ENCODE data around the gene INPP5D.
"Not testable (repeated sequence)": the region's sequence is repeated elsewhere in the genome, so short reads cannot be mapped to it uniquely, and the experiment has no call there.

Gene INPP5D

DNA sequence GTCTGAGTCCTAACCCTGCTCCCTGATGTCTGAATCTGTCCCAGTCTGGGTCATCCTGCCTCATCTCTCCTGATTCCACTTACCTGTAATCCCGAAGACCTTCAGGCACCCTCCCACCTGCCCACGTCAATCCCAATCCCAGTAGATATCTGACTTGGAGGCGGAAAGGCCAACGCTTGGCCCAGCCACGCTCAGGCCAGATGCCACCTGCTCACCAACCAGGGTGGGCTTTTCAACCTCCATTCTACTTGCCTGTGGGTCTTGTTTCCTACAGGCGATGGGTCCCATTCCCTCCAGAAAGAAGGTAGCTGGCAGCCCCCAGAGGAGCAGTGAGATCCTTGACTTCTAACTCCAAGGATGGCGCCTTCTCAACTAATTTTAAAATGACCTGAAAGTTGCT, 59.7 kb downstream of the INPP5D start:
- Histone ChIP-seq H3K4me1 (ENCODE audit: control insufficient read depth, insufficient read depth, low read length, poor library complexity, severe bottlenecking) (peaks cover 3% of the 10 kb centered on the region), H3K4me3 (ENCODE audit: insufficient read depth, low read depth, low read length, poor library complexity, severe bottlenecking) (no peak overlapping the region), H3K36me3 (ENCODE audit: control insufficient read depth, insufficient read depth, low read length) (peaks cover 51% of the 10 kb centered on the region), H3K27ac (ENCODE audit: insufficient read depth, low read length, poor library complexity, severe bottlenecking) (no peak overlapping the region), H3K9me3 (ENCODE audit: control insufficient read depth, low read length) (no peaks in the 10 kb centered on the region), H3K27me3 (replicated peaks; ENCODE audit: control insufficient read depth, insufficient read depth, low read length, poor library complexity, severe bottlenecking) (no peaks in the 10 kb centered on the region)
- DNase-seq = no peak

DNA sequence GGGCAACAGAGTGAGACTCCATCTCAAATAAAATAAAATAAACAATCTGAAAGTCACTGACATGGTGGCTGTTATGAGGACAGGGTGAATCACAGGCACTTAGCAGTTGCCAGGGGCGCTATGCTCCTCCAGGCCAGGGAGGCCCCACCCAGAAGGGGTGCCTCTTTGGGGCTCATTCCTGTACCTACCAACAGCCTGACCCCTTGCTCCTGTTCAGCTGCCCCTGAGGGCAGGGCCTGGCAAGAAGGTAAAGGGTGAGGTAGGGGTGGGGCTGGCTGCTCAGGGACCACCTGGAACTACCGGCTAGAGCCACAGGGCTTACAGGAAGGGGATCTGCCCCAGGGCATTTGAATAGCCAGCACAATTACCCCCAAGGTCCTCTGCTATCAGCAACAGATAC, 60.3 kb downstream of the INPP5D start:
- no peaks in the 10 kb centered on the region for H3K9me3 ChIP-seq (ENCODE audit: control insufficient read depth, low read length)
- H3K4me1 ChIP-seq (ENCODE audit: control insufficient read depth, insufficient read depth, low read length, poor library complexity, severe bottlenecking) = no peaks in the 10 kb centered on the region
- H3K27ac ChIP-seq (ENCODE audit: insufficient read depth, low read length, poor library complexity, severe bottlenecking) = no peak overlapping the region
- DNase-seq = no peak
- no peaks in the 10 kb centered on the region for H3K27me3 ChIP-seq (replicated peaks; ENCODE audit: control insufficient read depth, insufficient read depth, low read length, poor library complexity, severe bottlenecking)
- no peak overlapping the region for H3K4me3 ChIP-seq (ENCODE audit: insufficient read depth, low read depth, low read length, poor library complexity, severe bottlenecking)
- peaks cover 55% of the 10 kb centered on the region for H3K36me3 ChIP-seq (ENCODE audit: control insufficient read depth, insufficient read depth, low read length)

DNA sequence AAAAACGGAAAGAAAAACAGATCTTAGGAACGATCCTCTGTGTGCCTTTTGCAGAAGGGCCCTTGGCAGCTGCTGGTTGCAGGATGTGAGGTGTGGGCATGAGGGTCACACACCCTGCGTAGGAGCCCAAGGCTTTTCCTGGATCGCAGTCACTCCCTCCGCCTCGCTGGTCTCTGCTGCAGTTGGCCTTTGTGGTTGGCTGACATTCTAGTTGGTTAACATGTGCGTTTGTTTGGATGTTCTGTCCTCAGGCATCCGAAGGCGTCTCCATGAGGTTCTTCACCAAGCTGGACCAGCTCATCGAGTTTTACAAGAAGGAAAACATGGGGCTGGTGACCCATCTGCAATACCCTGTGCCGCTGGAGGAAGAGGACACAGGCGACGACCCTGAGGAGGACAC, 61.7 kb downstream of the INPP5D start:
- Histone ChIP-seq H3K27ac (ENCODE audit: insufficient read depth, low read length, poor library complexity, severe bottlenecking) (no peak overlapping the region), H3K4me1 (ENCODE audit: control insufficient read depth, insufficient read depth, low read length, poor library complexity, severe bottlenecking) (no peaks in the 10 kb centered on the region), H3K27me3 (replicated peaks; ENCODE audit: control insufficient read depth, insufficient read depth, low read length, poor library complexity, severe bottlenecking) (no peaks in the 10 kb centered on the region), H3K9me3 (ENCODE audit: control insufficient read depth, low read length) (no peaks in the 10 kb centered on the region), H3K36me3 (ENCODE audit: control insufficient read depth, insufficient read depth, low read length) (peaks cover 64% of the 10 kb centered on the region), H3K4me3 (ENCODE audit: insufficient read depth, low read depth, low read length, poor library complexity, severe bottlenecking) (no peak overlapping the region)
- no peak for DNase-seq

DNA sequence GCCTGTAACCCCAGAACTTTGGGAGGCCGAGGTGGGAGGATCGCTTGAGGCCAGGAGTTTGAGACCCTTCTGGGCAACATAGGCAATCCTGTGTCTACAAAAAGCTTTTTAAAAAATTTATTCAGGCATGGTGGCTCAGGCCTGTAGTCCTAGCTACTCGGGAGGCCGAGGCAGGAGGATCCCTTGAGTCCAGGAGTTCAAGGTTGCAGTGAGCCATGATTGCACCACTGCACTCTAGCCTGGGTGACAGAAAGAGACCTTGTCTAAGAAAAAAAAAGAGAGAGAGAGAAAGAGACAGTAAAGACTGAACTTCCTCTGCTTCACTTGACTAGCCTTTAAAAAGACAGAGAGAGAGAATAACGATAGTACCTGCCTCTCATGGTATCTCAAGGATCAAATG, 62.4 kb downstream of the INPP5D start:
- peaks cover 70% of the 10 kb centered on the region for H3K36me3 ChIP-seq (ENCODE audit: control insufficient read depth, insufficient read depth, low read length)
- DNase-seq = no peak
- H3K27me3 ChIP-seq (replicated peaks; ENCODE audit: control insufficient read depth, insufficient read depth, low read length, poor library complexity, severe bottlenecking) = no peaks in the 10 kb centered on the region
- no peak overlapping the region for H3K27ac ChIP-seq (ENCODE audit: insufficient read depth, low read length, poor library complexity, severe bottlenecking)
- no peaks in the 10 kb centered on the region for H3K4me1 ChIP-seq (ENCODE audit: control insufficient read depth, insufficient read depth, low read length, poor library complexity, severe bottlenecking)
- H3K4me3 ChIP-seq (ENCODE audit: insufficient read depth, low read depth, low read length, poor library complexity, severe bottlenecking) = no peak overlapping the region
- H3K9me3 ChIP-seq (ENCODE audit: control insufficient read depth, low read length) = no peaks in the 10 kb centered on the region

DNA sequence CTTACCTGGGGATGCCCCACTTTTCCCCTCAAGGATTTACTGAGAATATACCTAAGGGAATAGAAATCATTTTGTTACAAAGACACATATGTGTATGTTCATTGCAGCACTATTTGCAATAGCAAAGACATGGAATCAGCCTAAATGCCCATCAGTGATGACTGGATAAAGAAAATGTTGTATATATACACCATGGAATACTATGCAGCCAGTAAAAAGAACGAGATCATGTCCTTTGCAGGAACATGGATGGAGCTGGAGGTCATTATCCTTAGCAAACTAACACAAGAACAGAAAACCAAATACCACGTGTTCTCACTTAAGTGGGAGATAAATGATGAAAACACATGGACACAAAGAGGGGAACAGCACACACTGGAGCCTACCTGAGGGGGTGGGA, 63.4 kb downstream of the INPP5D start:
- H3K27ac ChIP-seq (ENCODE audit: insufficient read depth, low read length, poor library complexity, severe bottlenecking); H3K9me3 ChIP-seq (ENCODE audit: control insufficient read depth, low read length); DNase-seq: not testable (repeated sequence)

DNA sequence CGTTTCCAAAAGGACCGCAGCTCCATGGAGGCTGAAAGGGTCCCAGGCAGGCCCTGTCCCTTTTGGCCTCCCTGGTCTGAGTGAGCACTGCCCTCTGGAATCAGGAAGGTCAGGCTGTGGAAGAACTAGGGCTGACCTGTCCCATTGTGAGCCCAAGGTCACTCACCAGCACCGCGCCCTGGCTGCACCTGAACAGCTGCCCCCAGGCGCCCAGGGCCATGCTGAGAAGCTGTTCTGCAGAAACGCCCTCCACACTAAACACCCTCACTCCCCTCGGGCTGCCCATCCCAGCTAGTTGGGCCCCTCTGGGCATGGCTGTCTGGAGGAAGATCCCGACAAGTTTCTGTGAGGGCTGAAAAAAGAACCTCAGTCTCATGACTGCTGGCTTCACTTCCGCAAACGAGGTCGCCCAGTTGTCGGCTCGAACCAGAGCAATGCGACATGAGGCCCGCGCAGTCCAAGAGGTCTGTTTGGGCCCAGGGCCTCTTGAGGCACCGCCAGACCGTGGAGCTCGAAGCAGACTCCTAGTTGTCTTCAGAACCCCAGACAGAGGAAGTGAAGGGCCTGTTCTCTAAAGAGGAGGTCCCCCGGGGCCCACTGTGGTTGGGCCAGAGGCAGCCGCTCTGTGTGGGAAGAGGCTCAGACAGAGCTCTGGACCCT, 64.4 kb downstream of the INPP5D start:
- H3K4me1 ChIP-seq (ENCODE audit: control insufficient read depth, insufficient read depth, low read length, poor library complexity, severe bottlenecking) = no peaks in the 10 kb centered on the region
- no peak overlapping the region for H3K4me3 ChIP-seq (ENCODE audit: insufficient read depth, low read depth, low read length, poor library complexity, severe bottlenecking)
- no peak for DNase-seq
- H3K27me3 ChIP-seq (replicated peaks; ENCODE audit: control insufficient read depth, insufficient read depth, low read length, poor library complexity, severe bottlenecking) = no peaks in the 10 kb centered on the region
- peaks cover 68% of the 10 kb centered on the region for H3K36me3 ChIP-seq (ENCODE audit: control insufficient read depth, insufficient read depth, low read length)
- H3K27ac ChIP-seq (ENCODE audit: insufficient read depth, low read length, poor library complexity, severe bottlenecking) = no peak overlapping the region
- H3K9me3 ChIP-seq (ENCODE audit: control insufficient read depth, low read length) = no peaks in the 10 kb centered on the region

More for the DNA sequence above, 63.4 kb downstream of the INPP5D start:
- not testable (repeated sequence) for H3K4me1 ChIP-seq (ENCODE audit: control insufficient read depth, insufficient read depth, low read length, poor library complexity, severe bottlenecking); H3K4me3 ChIP-seq (ENCODE audit: insufficient read depth, low read depth, low read length, poor library complexity, severe bottlenecking); H3K27me3 ChIP-seq (replicated peaks; ENCODE audit: control insufficient read depth, insufficient read depth, low read length, poor library complexity, severe bottlenecking)
- H3K36me3 ChIP-seq (ENCODE audit: control insufficient read depth, insufficient read depth, low read length) = peaks cover 69% of the 10 kb centered on the region

DNA sequence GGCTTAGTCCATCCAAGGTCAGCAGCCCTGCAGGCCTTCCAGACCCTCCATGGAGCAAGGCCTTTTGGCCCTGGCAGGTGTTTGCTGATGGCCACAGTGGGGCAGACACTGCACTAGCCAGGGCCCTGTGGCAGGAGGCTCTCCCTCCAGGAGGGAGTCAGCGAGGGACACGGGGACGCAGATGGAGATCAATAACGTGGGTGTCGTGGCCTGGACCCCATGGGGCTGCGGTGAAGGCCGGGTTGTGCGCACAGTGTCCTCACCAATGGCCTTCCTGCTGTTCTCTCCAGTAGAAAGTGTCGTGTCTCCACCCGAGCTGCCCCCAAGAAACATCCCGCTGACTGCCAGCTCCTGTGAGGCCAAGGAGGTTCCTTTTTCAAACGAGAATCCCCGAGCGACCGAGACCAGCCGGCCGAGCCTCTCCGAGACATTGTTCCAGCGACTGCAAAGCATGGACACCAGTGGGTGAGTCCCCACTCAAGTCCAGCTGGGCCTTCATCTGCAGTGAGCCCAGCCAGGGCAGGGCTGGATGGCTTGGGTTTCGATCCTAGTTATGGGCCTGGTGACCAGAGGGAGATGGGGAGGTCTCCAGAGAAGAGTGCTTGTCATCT, 65.4 kb downstream of the INPP5D start:
- no peaks in the 10 kb centered on the region for H3K27me3 ChIP-seq (replicated peaks; ENCODE audit: control insufficient read depth, insufficient read depth, low read length, poor library complexity, severe bottlenecking)
- no peak overlapping the region for H3K4me3 ChIP-seq (ENCODE audit: insufficient read depth, low read depth, low read length, poor library complexity, severe bottlenecking)
- peaks cover 78% of the 10 kb centered on the region for H3K36me3 ChIP-seq (ENCODE audit: control insufficient read depth, insufficient read depth, low read length)
- no peak overlapping the region for H3K27ac ChIP-seq (ENCODE audit: insufficient read depth, low read length, poor library complexity, severe bottlenecking)
- H3K9me3 ChIP-seq (ENCODE audit: control insufficient read depth, low read length) = no peaks in the 10 kb centered on the region
- H3K4me1 ChIP-seq (ENCODE audit: control insufficient read depth, insufficient read depth, low read length, poor library complexity, severe bottlenecking) = peaks cover 4% of the 10 kb centered on the region
- no peak for DNase-seq

DNA sequence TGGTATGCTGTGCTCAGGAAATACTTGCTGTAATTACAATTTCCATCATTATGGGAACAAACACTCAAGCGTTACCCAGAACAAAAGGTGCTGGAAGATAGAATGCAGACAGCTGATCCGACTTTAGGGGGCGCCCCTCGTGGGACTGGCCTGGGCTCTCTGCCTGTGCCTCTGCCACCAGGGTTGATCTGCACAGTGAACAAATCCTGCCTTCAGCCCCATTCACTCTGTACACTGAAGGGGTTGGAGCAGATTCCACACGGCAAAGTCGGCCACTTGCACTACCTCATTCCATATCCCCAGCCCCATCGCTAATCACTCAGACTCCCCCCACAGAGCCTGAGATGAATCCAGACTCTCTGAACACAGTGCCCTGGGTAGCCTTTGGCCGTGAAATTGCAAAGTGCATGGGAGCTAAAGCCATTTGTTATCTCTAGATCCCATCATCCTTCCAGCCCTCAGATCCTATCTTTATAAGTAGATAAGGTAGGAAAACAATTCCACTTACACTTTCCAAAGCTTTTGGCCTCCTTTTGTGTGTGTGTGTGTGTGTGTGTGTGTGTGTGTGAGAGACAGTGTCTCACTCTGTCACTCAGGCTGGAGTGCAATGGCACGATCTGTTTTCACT, 69.3 kb downstream of the INPP5D start:
- no peak for DNase-seq
- no peak overlapping the region for H3K27ac ChIP-seq (ENCODE audit: insufficient read depth, low read length, poor library complexity, severe bottlenecking)
- H3K9me3 ChIP-seq (ENCODE audit: control insufficient read depth, low read length) = no peaks in the 10 kb centered on the region
- H3K27me3 ChIP-seq (replicated peaks; ENCODE audit: control insufficient read depth, insufficient read depth, low read length, poor library complexity, severe bottlenecking) = no peaks in the 10 kb centered on the region
- H3K4me1 ChIP-seq (ENCODE audit: control insufficient read depth, insufficient read depth, low read length, poor library complexity, severe bottlenecking) = peaks cover 4% of the 10 kb centered on the region
- no peak overlapping the region for H3K4me3 ChIP-seq (ENCODE audit: insufficient read depth, low read depth, low read length, poor library complexity, severe bottlenecking)
- peaks cover 86% of the 10 kb centered on the region for H3K36me3 ChIP-seq (ENCODE audit: control insufficient read depth, insufficient read depth, low read length)

DNA sequence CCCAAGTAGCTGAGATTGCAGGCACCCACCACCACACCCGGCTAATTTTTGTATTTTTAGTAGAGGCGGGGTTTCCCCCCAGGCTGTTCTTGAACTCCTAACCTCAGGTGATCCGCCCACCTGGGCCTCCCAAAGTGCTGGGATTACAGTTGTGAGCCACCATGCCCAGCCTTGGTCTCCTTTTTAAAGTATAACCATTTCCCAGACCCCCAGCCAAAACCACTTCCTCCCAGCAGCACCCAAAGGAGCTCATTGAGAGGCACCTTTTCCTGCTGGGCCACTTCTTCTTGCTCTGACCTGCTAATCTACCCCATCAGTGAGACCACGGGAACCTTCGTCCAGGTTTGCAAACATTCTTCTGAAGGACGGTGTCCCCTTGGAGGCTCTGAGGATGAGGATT, 69.9 kb downstream of the INPP5D start:
- no peak for DNase-seq
- no peak overlapping the region for H3K27ac ChIP-seq (ENCODE audit: insufficient read depth, low read length, poor library complexity, severe bottlenecking)
- H3K9me3 ChIP-seq (ENCODE audit: control insufficient read depth, low read length) = no peaks in the 10 kb centered on the region
- no peaks in the 10 kb centered on the region for H3K27me3 ChIP-seq (replicated peaks; ENCODE audit: control insufficient read depth, insufficient read depth, low read length, poor library complexity, severe bottlenecking)
- H3K4me1 ChIP-seq (ENCODE audit: control insufficient read depth, insufficient read depth, low read length, poor library complexity, severe bottlenecking) = peaks cover 4% of the 10 kb centered on the region
- H3K4me3 ChIP-seq (ENCODE audit: insufficient read depth, low read depth, low read length, poor library complexity, severe bottlenecking) = no peak overlapping the region
- peaks cover 84% of the 10 kb centered on the region for H3K36me3 ChIP-seq (ENCODE audit: control insufficient read depth, insufficient read depth, low read length)

DNA sequence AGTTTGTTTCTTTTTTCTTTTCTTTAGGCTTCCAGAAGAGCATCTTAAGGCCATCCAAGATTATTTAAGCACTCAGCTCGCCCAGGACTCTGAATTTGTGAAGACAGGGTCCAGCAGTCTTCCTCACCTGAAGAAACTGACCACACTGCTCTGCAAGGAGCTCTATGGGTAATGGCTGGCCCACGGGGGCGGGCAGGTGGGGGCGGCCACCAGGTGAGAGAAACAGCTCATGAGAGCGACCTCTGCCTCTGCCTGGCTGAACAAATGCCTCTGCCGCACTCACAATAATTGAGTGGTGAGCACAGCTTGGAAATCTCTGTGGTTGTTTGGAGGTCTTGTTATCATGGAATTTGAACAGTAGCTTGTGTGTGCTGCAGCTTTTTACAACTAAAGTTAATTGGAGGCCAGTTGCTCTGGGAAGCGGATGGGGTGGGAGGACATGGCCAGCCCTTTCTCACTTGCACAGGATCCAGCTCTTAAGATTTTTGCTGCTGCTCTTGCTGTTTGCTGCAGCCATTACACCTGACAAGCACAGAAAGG, 70.4 kb downstream of the INPP5D start:
- Histone ChIP-seq H3K4me1 (ENCODE audit: control insufficient read depth, insufficient read depth, low read length, poor library complexity, severe bottlenecking) (peaks cover 4% of the 10 kb centered on the region), H3K36me3 (ENCODE audit: control insufficient read depth, insufficient read depth, low read length) (peaks cover 83% of the 10 kb centered on the region), H3K4me3 (ENCODE audit: insufficient read depth, low read depth, low read length, poor library complexity, severe bottlenecking) (no peak overlapping the region), H3K27ac (ENCODE audit: insufficient read depth, low read length, poor library complexity, severe bottlenecking) (no peak overlapping the region), H3K27me3 (replicated peaks; ENCODE audit: control insufficient read depth, insufficient read depth, low read length, poor library complexity, severe bottlenecking) (no peaks in the 10 kb centered on the region), H3K9me3 (ENCODE audit: control insufficient read depth, low read length) (no peaks in the 10 kb centered on the region)
- no peak for DNase-seq

Data from effector memory CD4-positive, alpha-beta T cell (primary cell).